SH-SY5Y (cell line): Measurements from ENCODE around the gene SNN.

Source experiments
- GATA2 ChIP-seq: IDR thresholded peaks from 2 replicates; pipeline ENCODE4 v1.6.1; 2011; ENCODE audit warnings: mild to moderate bottlenecking, low read depth, low read length
- GATA3 ChIP-seq: IDR thresholded peaks from 2 replicates; pipeline ENCODE4 v1.6.1; 2011; ENCODE audit warnings: low read depth, mild to moderate bottlenecking, low read length, moderate library complexity

Gene SNN

GRCh38 chr16:11705311-11706025, 37.2 kb downstream of the SNN start:
- TF ChIP-seq GATA3 = no peak
- no peak for TF ChIP-seq GATA2

- TF ChIP-seq GATA3 (no peak), GATA2 (no peak)
Observed at GRCh38 chr16:11706180-11706742, 38.0 kb downstream of the SNN start.

- no peak for TF ChIP-seq GATA3
- no peak for TF ChIP-seq GATA2
Observed at GRCh38 chr16:11707679-11708197, 39.5 kb downstream of the SNN start.

- TF ChIP-seq GATA3 = no peak
- TF ChIP-seq GATA2 = no peak
Observed at GRCh38 chr16:11708421-11708820, 40.2 kb downstream of the SNN start.

GRCh38 chr16:11711662-11712061, 43.4 kb downstream of the SNN start:
- TF ChIP-seq GATA3 = no peak

GRCh38 chr16:11712122-11712521, 43.9 kb downstream of the SNN start:
- TF ChIP-seq GATA3 = no peak
- no peak for TF ChIP-seq GATA2

GRCh38 chr16:11715246-11715947, 47.1 kb downstream of the SNN start:
- TF ChIP-seq GATA2 = no peak
- no peak for TF ChIP-seq GATA3

- no peak for TF ChIP-seq GATA2
- TF ChIP-seq GATA3 = no peak
Observed at GRCh38 chr16:11716336-11716735, 48.1 kb downstream of the SNN start.

GRCh38 chr16:11717811-11718210, 49.6 kb downstream of the SNN start:
- TF ChIP-seq GATA2 (no peak), GATA3 (no peak)

GRCh38 chr16:11719171-11719570, 50.9 kb downstream of the SNN start:
- no peak for TF ChIP-seq GATA2
- no peak for TF ChIP-seq GATA3

GRCh38 chr16:11719762-11720161, 51.5 kb downstream of the SNN start:
- TF ChIP-seq GATA3 (no peak), GATA2 (no peak)

- no peak for TF ChIP-seq GATA2
Observed at GRCh38 chr16:11721781-11722467, 53.7 kb downstream of the SNN start.

GRCh38 chr16:11722468-11722808, 54.2 kb downstream of the SNN start:
- TF ChIP-seq GATA2 = no peak
- TF ChIP-seq GATA3 = no peak

- no peak for TF ChIP-seq GATA2
- TF ChIP-seq GATA3 = no peak
Observed at GRCh38 chr16:11725457-11725856, 57.2 kb downstream of the SNN start.
